ENCODE measurements around the gene SYNM.

DNA sequence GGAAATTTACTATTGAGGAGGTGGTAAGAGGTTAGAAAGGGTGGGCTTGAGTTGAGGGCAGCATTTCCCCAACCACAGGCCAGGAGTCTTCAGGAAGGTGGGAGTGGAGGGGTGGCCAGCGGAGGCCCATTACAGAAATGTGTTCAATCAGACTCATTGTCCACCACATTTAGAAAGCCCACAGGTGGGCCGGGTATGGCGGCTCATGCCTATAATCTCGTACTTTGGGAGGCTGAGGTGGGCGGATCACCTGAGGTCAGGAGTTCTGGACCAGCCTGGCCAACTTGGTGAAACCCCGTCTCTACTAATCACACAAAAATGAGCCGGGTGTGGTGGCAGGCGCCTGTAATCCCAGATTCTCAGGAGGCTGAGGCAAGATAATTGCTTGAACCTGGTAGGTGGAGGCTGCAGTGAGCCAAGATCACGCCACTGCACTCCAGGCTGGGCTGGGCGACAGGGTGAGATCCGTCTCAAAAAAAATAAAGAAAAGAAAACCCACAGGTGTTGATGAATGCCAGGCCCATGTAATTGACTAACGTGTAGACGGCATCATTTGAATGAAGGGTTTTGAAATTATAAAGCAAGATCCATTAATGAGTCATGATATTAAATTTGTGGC, 12.2 kb upstream of the SYNM start:
- TF ChIP-seq, protein P1, sequence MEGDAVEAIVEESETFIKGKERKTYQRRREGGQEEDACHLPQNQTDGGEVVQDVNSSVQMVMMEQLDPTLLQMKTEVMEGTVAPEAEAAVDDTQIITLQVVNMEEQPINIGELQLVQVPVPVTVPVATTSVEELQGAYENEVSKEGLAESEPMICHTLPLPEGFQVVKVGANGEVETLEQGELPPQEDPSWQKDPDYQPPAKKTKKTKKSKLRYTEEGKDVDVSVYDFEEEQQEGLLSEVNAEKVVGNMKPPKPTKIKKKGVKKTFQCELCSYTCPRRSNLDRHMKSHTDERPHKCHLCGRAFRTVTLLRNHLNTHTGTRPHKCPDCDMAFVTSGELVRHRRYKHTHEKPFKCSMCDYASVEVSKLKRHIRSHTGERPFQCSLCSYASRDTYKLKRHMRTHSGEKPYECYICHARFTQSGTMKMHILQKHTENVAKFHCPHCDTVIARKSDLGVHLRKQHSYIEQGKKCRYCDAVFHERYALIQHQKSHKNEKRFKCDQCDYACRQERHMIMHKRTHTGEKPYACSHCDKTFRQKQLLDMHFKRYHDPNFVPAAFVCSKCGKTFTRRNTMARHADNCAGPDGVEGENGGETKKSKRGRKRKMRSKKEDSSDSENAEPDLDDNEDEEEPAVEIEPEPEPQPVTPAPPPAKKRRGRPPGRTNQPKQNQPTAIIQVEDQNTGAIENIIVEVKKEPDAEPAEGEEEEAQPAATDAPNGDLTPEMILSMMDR (conservative IDR thresholded peaks at IDR 0.05; ENCODE audit: low read depth in 2 of 2): no peak
- TF ChIP-seq STAT1 (IDR thresholded peaks at IDR 0.05; ENCODE audit: unreplicated experiment) (no peak), POLR2AphosphoS5 (IDR thresholded peaks at IDR 0.05; ENCODE audit: low read depth) (no peak), EZH2 (IDR thresholded peaks at IDR 0.05; ENCODE audit: low read depth, unreplicated experiment) (no peak), CREB1 (CRISPR knock-in tag; IDR thresholded peaks at IDR 0.05; ENCODE audit: low read depth) (no peak), ZNF331 (CRISPR knock-in tag; IDR thresholded peaks at IDR 0.05; ENCODE audit: low read depth) (no peak), EZH2phosphoT487 (IDR thresholded peaks at IDR 0.05; ENCODE audit: unreplicated experiment) (no peak), JUNB (IDR thresholded peaks at IDR 0.05; ENCODE audit: unreplicated experiment) (no peak), ZNF114 (CRISPR knock-in tag; IDR thresholded peaks at IDR 0.05) (no peak)
- TF ChIP-seq, protein P2, sequence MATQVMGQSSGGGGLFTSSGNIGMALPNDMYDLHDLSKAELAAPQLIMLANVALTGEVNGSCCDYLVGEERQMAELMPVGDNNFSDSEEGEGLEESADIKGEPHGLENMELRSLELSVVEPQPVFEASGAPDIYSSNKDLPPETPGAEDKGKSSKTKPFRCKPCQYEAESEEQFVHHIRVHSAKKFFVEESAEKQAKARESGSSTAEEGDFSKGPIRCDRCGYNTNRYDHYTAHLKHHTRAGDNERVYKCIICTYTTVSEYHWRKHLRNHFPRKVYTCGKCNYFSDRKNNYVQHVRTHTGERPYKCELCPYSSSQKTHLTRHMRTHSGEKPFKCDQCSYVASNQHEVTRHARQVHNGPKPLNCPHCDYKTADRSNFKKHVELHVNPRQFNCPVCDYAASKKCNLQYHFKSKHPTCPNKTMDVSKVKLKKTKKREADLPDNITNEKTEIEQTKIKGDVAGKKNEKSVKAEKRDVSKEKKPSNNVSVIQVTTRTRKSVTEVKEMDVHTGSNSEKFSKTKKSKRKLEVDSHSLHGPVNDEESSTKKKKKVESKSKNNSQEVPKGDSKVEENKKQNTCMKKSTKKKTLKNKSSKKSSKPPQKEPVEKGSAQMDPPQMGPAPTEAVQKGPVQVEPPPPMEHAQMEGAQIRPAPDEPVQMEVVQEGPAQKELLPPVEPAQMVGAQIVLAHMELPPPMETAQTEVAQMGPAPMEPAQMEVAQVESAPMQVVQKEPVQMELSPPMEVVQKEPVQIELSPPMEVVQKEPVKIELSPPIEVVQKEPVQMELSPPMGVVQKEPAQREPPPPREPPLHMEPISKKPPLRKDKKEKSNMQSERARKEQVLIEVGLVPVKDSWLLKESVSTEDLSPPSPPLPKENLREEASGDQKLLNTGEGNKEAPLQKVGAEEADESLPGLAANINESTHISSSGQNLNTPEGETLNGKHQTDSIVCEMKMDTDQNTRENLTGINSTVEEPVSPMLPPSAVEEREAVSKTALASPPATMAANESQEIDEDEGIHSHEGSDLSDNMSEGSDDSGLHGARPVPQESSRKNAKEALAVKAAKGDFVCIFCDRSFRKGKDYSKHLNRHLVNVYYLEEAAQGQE (IDR thresholded peaks at IDR 0.05; ENCODE audit: unreplicated experiment): no peak
